ENCODE results near the gene LRRC66.

Gene LRRC66

DNA sequence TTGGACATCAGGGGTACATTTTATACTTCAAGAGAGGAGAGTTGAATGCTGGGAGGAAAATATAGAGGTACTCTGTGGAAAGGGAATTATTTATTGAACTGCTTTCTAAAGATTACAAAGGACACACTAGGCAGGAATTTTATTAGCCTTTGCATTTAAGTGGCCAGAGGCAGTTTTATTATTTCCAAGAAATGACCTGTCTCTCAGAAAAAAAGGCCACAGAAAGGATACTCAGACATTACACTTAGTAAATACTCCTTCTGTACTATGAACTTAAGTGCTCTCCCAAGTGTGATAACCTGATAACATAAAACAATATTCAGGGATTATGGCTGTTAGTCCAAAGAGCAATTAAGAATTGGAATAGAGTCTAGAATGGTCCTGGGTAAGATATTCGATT is 7.5 kb downstream of the LRRC66 start:
- DNase-seq (ENCODE audit: low spot score) = no peak
- FAIRE-seq = no peak

GRCh38 chr4:52010986-52011385 is 9.2 kb downstream of the LRRC66 start:
- FAIRE-seq = no peak
- no peak for DNase-seq (ENCODE audit: low spot score)

- DNase-seq (ENCODE audit: low spot score) (no peak), FAIRE-seq (no peak)
These were observed 13.3 kb downstream of the LRRC66 start for GRCh38 chr4:52006887-52007286.

DNA sequence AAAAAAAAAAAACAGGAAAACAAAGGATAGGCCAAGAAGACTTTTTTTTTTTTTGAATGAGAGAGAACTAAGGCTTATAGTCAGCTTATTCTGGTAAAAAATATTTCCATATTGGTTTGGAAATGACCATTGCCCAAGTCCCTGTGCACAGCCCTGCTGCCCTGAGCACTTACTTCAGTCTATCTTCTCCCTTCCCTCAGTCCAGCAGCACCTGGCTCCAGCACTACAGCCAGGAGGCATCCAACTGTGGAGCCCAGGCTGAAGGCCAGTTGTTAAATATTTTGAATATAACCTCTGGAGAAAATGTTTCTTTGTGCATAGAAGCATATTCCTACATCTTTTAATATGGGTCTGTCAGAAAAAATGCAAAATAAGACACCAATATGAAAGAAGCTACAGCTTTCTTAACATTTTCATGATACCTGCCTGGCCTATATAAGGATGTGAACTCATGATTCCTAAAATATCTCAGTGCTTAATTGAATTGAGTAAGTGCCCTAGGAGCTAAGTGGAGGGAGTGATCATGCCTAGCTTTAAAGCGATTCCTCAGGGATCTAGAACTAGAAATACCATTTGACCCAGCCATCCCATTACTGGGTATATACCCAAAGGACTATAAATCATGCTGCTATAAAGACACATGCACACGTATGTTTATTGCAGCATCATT is 14.4 kb downstream of the LRRC66 start:
- FAIRE-seq (no peak), DNase-seq (ENCODE audit: low spot score) (no peak)

- DNase-seq (ENCODE audit: low spot score) (no peak), FAIRE-seq (no peak)
These were observed 15.7 kb downstream of the LRRC66 start for GRCh38 chr4:52004414-52004813.

GRCh38 chr4:52001616-52002015 is 18.5 kb downstream of the LRRC66 start:
- FAIRE-seq (no peak), DNase-seq (ENCODE audit: low spot score) (no peak)

DNA sequence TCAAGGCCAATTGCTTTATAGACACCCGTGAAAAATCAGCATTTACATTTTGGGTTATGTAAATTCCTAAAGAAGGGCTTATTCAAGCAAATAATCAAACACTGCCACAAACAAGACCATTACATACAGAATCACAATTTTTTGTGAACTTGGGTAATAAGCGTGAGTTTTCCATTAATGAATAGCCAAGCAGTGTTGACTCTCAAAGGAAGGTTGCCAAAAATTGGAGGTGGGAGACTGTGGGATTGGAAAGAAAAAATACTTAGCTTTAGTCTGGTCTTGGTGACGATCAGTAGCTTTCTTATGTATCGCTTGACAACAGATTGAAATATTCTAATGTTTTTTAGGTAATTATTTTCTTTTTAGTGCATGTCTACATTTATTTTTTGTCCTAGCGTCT is 20.9 kb downstream of the LRRC66 start:
- FAIRE-seq (no peak), DNase-seq (ENCODE audit: low spot score) (no peak)

DNA sequence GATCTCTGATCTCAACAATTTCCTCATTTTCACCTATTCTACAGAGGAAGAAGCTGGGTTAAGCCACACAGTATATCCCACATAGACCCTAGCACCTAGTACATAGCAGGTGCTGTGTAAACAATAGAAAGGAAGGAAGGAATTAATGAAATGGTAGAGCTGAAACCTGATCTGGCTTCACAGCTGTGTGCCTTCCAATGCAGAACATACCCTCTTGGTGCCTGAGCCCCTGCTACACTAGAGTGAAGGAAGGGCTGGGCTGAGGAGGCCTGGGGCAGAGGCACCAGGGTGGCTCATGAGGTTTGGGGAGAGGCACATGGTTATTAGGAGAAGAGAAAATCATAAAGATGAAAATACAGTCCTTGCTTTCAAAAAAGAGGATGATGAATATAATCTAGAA is 21.3 kb downstream of the LRRC66 start:
- FAIRE-seq (no peak), DNase-seq (ENCODE audit: low spot score) (no peak)

DNA sequence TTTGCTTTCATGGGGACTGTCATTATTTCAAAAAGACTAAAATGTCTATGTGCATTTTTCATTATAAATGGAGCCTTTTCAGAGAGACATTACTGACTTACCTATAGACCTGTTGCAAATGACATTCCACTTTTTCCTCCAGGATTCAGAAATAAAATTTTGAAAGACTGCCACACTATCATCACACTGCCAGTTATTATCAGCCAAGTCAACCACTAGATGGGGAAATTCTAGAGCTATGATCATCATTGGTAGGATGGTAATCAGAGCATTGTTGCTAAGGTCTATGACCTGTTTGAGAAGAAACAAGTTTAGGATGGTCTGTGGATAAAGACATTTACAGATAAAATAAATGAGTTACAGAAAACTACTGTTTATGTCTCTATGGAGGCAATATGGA is 22.5 kb downstream of the LRRC66 start:
- FAIRE-seq (no peak), DNase-seq (ENCODE audit: low spot score) (no peak)

- FAIRE-seq = no peak
- no peak for DNase-seq (ENCODE audit: low spot score)
These were observed 24.4 kb downstream of the LRRC66 start for GRCh38 chr4:51995647-51996220.

- FAIRE-seq (no peak), DNase-seq (ENCODE audit: low spot score) (no peak)
These were observed 54.3 kb downstream of the LRRC66 start for GRCh38 chr4:51965862-51966261.

- DNase-seq (ENCODE audit: low spot score) (no peak), FAIRE-seq (no peak)
These were observed 56.2 kb downstream of the LRRC66 start for GRCh38 chr4:51963841-51964517.

- FAIRE-seq (no peak), DNase-seq (ENCODE audit: low spot score) (no peak)
These were observed 59.7 kb downstream of the LRRC66 start for GRCh38 chr4:51960486-51960885.

GRCh38 chr4:51958199-51958968 is 61.8 kb downstream of the LRRC66 start:
- DNase-seq (ENCODE audit: low spot score) (no peak), FAIRE-seq (no peak)
